Tibial artery (tissue), 4 donors: ENCODE data around the gene CDC42SE2.

Source experiments
- DNase-seq, 2 donors: peaks; one replicate each; pipeline ENCODE4 v3.0.0-alpha.2; 2019
- H3K27ac ChIP-seq, 2 donors: fragments of 200-600 bp; sonication (generic) in 1 of 2; 1 replicate in 1 of 2; 2 replicates in 1 of 2; pipeline ENCODE4 v1.5.1; 2018 to 2019; ENCODE audit warnings: mild to moderate bottlenecking in 1 of 2
- H3K27me3 ChIP-seq, 2 donors: fragments of 200-600 bp; sonication (generic) in 1 of 2; one replicate each; pipeline versions ENCODE4 v1.5.1 to v1.6.0; 2016 to 2019
- H3K36me3 ChIP-seq, 3 donors: fragments of 200-600 bp; sonication (generic) in 2 of 3; one replicate each; pipeline ENCODE4 v1.5.1; 2016 to 2019; ENCODE audit warnings: mild to moderate bottlenecking in 2 of 3
- H3K4me1 ChIP-seq, 4 donors: fragments of 200-600 bp; sonication (generic) in 2 of 4; 1 replicate in 3 of 4; 2 replicates in 1 of 4; pipeline ENCODE4 v1.5.1; 2016 to 2019
- H3K4me3 ChIP-seq, 2 donors: fragments of 200-600 bp; sonication (generic) in 1 of 2; 1 replicate in 1 of 2; 2 replicates in 1 of 2; pipeline ENCODE4 v1.5.1; 2018 to 2019; ENCODE audit warnings: mild to moderate bottlenecking in 2 of 2
- H3K9me3 ChIP-seq, 3 donors: fragments of 200-600 bp; sonication (generic) in 1 of 3; one replicate each; pipeline ENCODE4 v1.5.1; 2016 to 2019
- intact Hi-C: fragments of 100-400 bp; cut with DNase I; formaldehyde crosslinking; loops from one replicate; pipeline ENCODE4 v1.15.0; 2023; ENCODE audit warnings: low total_unique reads
- TF ChIP-seq, protein P1 (sequence below), 2 experiments: fragments of 200-600 bp in 1 of 2; fragments of 450-650 bp in 1 of 2; IDR thresholded peaks; one replicate each; pipeline ENCODE4 v1.5.1; 2017 to 2019; ENCODE audit warnings: antibody characterized with exemption in 2 of 2, mild to moderate bottlenecking in 1 of 2, moderate library complexity in 1 of 2

The CDC42SE2 gene, protein sequence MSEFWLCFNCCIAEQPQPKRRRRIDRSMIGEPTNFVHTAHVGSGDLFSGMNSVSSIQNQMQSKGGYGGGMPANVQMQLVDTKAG

DNA sequence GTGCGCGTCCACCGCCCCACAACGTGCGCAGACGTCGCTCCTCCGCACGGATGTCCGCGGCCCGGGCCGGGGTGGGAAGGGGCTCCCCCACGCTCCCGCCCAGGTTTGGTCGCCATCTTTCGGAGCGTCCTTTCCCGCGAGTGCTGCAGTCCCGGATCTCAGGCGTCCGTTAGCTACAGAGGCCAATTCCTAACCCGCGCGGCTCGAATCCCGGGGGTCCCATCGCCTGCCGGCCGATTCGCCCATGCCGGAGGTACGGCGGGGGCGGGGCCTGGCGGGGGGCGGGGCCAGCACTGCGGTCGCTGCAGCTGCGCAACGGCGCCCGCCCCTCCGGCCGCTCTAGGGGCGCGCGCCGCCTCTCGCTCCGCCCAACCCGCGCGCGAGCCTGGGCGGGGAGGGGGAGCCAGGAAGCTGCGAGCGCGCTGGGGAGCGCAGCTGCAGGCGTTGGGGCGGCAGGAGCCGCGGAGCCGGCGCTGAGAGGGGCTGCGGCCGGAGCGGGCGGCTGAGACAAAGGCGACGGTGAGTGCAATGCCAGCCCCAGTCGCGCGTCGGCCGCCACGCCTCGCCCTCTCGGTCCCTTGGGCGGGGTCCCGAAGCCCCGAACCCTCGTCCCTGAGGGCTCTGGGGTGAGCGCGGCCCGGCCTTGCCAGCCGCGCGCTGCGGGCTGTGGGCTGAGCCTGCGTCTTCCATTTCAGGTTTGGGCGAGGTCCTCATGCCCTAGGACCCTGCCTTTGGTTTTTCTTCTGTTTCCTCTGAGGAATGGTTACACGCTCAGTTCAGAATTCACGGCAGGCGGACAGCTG lies at the start of gene CDC42SE2:
CDC42SE2 (plus strand) TSS at position 406 of the 803 bp plus-strand sequence. CDS start 95,441 bp downstream, outside the sequence.
- intact Hi-C loops: loop anchor here (5.0 to 10.0 kb wide), 2 partner anchors 92 to 121 kb away; partner anchors contain the start of gene LYRM7
- peaks cover 0 to 3% (median 0%) of the 10 kb centered on the region in 3 donors for H3K36me3 ChIP-seq
- H3K4me3 ChIP-seq: peak within 1 kb of the TSS; percentile 91 to 98
- H3K27me3 ChIP-seq: no peaks in the 10 kb centered on the region
- H3K4me1 ChIP-seq: peaks cover 0 to 12% (median 1%) of the 10 kb centered on the region in 4 donors
- H3K9me3 ChIP-seq: no peaks in the 10 kb centered on the region
- peak within 1 kb of the TSS; percentile 78 to 85 for H3K27ac ChIP-seq
- peak; percentile 74 to 91 for DNase-seq
- TF ChIP-seq, protein P1, sequence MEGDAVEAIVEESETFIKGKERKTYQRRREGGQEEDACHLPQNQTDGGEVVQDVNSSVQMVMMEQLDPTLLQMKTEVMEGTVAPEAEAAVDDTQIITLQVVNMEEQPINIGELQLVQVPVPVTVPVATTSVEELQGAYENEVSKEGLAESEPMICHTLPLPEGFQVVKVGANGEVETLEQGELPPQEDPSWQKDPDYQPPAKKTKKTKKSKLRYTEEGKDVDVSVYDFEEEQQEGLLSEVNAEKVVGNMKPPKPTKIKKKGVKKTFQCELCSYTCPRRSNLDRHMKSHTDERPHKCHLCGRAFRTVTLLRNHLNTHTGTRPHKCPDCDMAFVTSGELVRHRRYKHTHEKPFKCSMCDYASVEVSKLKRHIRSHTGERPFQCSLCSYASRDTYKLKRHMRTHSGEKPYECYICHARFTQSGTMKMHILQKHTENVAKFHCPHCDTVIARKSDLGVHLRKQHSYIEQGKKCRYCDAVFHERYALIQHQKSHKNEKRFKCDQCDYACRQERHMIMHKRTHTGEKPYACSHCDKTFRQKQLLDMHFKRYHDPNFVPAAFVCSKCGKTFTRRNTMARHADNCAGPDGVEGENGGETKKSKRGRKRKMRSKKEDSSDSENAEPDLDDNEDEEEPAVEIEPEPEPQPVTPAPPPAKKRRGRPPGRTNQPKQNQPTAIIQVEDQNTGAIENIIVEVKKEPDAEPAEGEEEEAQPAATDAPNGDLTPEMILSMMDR (IDR thresholded peaks at IDR 0.05): peak; percentile 3 to 22

DNA sequence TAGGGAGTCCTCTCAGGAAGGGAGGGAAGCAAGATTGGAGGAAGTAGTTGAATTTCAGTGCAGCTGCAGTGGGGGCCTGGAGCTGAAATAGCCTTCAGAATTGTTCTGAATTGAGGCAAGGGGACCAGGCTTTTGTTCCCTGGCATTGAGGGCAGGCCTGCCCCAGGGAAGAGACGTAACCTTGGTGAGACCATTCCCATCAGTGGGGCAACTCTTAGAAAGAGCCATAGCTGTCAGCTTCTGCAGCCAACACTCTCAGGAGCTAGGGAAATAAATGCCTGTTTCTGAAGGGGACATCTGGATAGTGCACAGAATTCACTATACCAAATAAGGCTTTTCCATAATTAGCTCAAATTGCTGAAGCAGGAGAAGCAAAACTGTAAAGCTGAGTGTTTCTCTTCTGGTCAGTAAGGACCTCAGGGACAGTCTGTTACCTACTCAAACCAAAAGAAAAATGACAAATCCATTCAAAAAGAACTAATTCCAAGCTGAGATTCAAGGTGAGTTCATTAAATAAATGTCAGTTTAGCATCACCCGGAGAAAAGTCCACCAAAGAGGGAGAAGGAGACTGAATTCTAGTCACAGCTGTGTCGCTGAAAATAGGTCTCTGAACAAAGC lies 49.1 kb upstream of the CDC42SE2 start:
- Histone ChIP-seq H3K27me3 (no peaks in the 10 kb centered on the region), H3K9me3 (no peaks in the 10 kb centered on the region), H3K27ac (no peak overlapping the region), H3K36me3 (no peaks in the 10 kb centered on the region), H3K4me3 (no peak overlapping the region), H3K4me1 (peaks cover 0 to 3% (median 0%) of the 10 kb centered on the region in 4 donors)
- TF ChIP-seq, protein P1 (IDR thresholded peaks at IDR 0.05): no peak
- no peak for DNase-seq
- intact Hi-C loops: no loop called here

DNA sequence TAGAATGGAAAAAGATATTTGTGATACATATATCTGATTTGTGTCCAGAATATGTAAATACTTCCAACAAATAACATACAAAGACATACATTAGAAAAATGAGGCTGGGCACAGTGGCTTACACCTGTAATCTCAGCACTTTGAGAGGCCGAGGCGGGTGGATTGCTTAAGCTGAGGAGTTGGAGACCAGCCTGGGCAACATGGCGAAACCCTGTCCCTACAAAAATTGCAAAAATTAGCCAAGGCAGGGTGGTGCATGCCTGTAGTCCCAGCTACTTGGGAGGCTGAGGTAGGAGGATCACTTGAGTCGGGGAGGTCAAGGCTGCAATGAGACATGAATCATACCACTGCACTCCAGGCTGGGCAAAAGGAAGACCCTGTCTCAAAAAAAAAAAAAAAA lies 46.1 kb upstream of the CDC42SE2 start:
- intact Hi-C loops: no loop called here
- no peak overlapping the region for H3K4me3 ChIP-seq
- no peak overlapping the region for H3K27ac ChIP-seq
- no peak for DNase-seq
- H3K9me3 ChIP-seq: no peaks in the 10 kb centered on the region
- TF ChIP-seq, protein P1 (IDR thresholded peaks at IDR 0.05): no peak
- H3K36me3 ChIP-seq: no peaks in the 10 kb centered on the region
- peaks cover 0 to 3% (median 0%) of the 10 kb centered on the region in 4 donors for H3K4me1 ChIP-seq
- H3K27me3 ChIP-seq: no peaks in the 10 kb centered on the region

DNA sequence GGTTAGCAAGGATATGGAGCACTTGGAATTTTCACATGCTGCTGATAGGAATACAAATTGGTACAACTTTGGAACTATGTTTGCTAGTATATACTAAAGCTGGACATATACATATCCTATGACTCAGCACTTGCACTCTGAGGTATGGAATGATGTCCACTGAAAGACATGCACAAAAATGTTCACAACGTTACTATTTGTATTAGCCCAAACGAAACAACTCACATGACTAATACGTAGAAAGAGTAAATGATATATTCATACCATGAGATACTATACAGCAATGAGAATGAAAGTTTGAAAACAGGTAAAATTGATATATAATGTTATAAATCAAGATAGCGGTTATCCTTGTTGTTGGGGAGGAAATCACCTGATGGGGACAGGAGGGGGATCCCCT lies 45.5 kb upstream of the CDC42SE2 start:
- no peak for DNase-seq
- Histone ChIP-seq H3K4me1 (peaks cover 0 to 3% (median 0%) of the 10 kb centered on the region in 4 donors), H3K27me3 (no peaks in the 10 kb centered on the region), H3K9me3 (no peaks in the 10 kb centered on the region), H3K4me3 (no peak overlapping the region), H3K36me3 (no peaks in the 10 kb centered on the region), H3K27ac (no peak overlapping the region)
- TF ChIP-seq, protein P1 (IDR thresholded peaks at IDR 0.05): no peak
- intact Hi-C loops: no loop called here

DNA sequence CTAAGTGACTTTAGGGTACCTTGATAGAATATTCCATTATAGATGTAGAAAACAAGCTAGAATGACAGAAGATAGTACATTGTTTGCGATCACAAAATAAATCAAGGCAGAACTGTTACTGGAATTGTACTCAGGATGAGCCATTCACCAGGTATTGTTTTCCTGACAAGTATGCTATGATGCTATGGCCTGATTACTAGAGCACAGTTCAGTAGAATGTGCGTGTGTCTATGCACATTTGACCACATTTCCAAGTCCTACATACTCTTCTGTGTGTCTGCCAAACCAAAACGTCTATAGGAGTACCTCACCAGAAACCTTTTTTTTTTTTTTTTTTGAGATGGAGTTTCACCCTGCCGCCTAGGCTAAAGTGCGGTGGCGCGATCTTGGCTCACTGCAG lies 43.3 kb upstream of the CDC42SE2 start:
- DNase-seq: no peak
- Histone ChIP-seq H3K36me3 (no peaks in the 10 kb centered on the region), H3K9me3 (no peaks in the 10 kb centered on the region), H3K4me1 (no peaks in the 10 kb centered on the region), H3K27me3 (no peaks in the 10 kb centered on the region), H3K4me3 (no peak overlapping the region), H3K27ac (no peak overlapping the region)
- intact Hi-C loops: no loop called here
- TF ChIP-seq, protein P1 (IDR thresholded peaks at IDR 0.05): no peak
